ENCODE data around the gene MAP3K20. TPM values are rescaled to one million over a fixed set of nuclear protein-coding genes. Genes with fewer than 3 reads are reported as not detected.

MAP3K20 gene
- total RNA-seq, 1 donor from 2014 or later = 21.3 TPM

GRCh38 chr2:173145454-173145853, 69.8 kb downstream of the MAP3K20 start:
- intact Hi-C loops (cut with DNase I) = no loop called here

GRCh38 chr2:173146590-173146989, 70.9 kb downstream of the MAP3K20 start:
- no peak for TF ChIP-seq CTCF (IDR thresholded peaks at IDR 0.05)
- no peaks in the 10 kb centered on the region for H3K36me3 ChIP-seq
- H3K27me3 ChIP-seq = no peaks in the 10 kb centered on the region
- H3K27ac ChIP-seq = no peak overlapping the region
- no peak for DNase-seq (ENCODE audit: low spot score in 2 of 2)
- intact Hi-C loops (cut with DNase I) = no loop called here
- H3K4me3 ChIP-seq = no peak overlapping the region
- H3K4me1 ChIP-seq = peaks cover 0 to 7% of the 10 kb centered on the region in 2 donors
- H3K9me3 ChIP-seq = no peaks in the 10 kb centered on the region

More at GRCh38 chr2:173145454-173145853, 69.8 kb downstream of the MAP3K20 start:
- H3K36me3 ChIP-seq = no peaks in the 10 kb centered on the region
- H3K27me3 ChIP-seq = no peaks in the 10 kb centered on the region
- H3K4me1 ChIP-seq = peaks cover 0 to 7% of the 10 kb centered on the region in 2 donors
- no peak for DNase-seq (ENCODE audit: low spot score in 2 of 2)
- TF ChIP-seq CTCF (IDR thresholded peaks at IDR 0.05) = no peak
- H3K9me3 ChIP-seq = no peaks in the 10 kb centered on the region
- no peak overlapping the region for H3K4me3 ChIP-seq
- H3K27ac ChIP-seq = no peak overlapping the region

- no peak overlapping the region for H3K27ac ChIP-seq
- intact Hi-C loops (cut with DNase I) = no loop called here
- H3K27me3 ChIP-seq = no peaks in the 10 kb centered on the region
- DNase-seq (ENCODE audit: low spot score in 2 of 2) = no peak
- H3K9me3 ChIP-seq = no peaks in the 10 kb centered on the region
- no peak overlapping the region for H3K4me3 ChIP-seq
- TF ChIP-seq CTCF (IDR thresholded peaks at IDR 0.05) = no peak
- peaks cover 0 to 11% of the 10 kb centered on the region in 2 donors for H3K4me1 ChIP-seq
- H3K36me3 ChIP-seq = no peaks in the 10 kb centered on the region
Measured at GRCh38 chr2:173148520-173148919, 72.9 kb downstream of the MAP3K20 start.

- Histone ChIP-seq H3K4me1 (peaks cover 0 to 11% of the 10 kb centered on the region in 2 donors), H3K9me3 (no peaks in the 10 kb centered on the region), H3K36me3 (no peaks in the 10 kb centered on the region), H3K27me3 (no peaks in the 10 kb centered on the region), H3K4me3 (no peak overlapping the region), H3K27ac (no peak overlapping the region)
- no peak for TF ChIP-seq CTCF (IDR thresholded peaks at IDR 0.05)
- intact Hi-C loops (cut with DNase I) = no loop called here
- DNase-seq (ENCODE audit: low spot score in 2 of 2) = no peak
Measured at GRCh38 chr2:173149491-173149890, 73.8 kb downstream of the MAP3K20 start.

- Histone ChIP-seq H3K4me3 (no peak overlapping the region), H3K9me3 (no peaks in the 10 kb centered on the region), H3K36me3 (no peaks in the 10 kb centered on the region), H3K4me1 (peaks cover 0 to 11% of the 10 kb centered on the region in 2 donors), H3K27ac (no peak overlapping the region), H3K27me3 (no peaks in the 10 kb centered on the region)
- TF ChIP-seq CTCF (IDR thresholded peaks at IDR 0.05) = no peak
- intact Hi-C loops (cut with DNase I) = no loop called here
- no peak for DNase-seq (ENCODE audit: low spot score in 2 of 2)
Measured at GRCh38 chr2:173150087-173150486, 74.4 kb downstream of the MAP3K20 start.

- H3K4me3 ChIP-seq = no peak overlapping the region
- H3K9me3 ChIP-seq = no peaks in the 10 kb centered on the region
- intact Hi-C loops (cut with DNase I) = no loop called here
- TF ChIP-seq CTCF (IDR thresholded peaks at IDR 0.05) = no peak
- H3K36me3 ChIP-seq = no peaks in the 10 kb centered on the region
- H3K4me1 ChIP-seq = peaks cover 0 to 11% of the 10 kb centered on the region in 2 donors
- no peak overlapping the region for H3K27ac ChIP-seq
- H3K27me3 ChIP-seq = no peaks in the 10 kb centered on the region
- DNase-seq (ENCODE audit: low spot score in 2 of 2) = no peak
Measured at GRCh38 chr2:173150963-173151362, 75.3 kb downstream of the MAP3K20 start.

Measured in ascending aorta (tissue), 2 donors.